Measurements from ENCODE around the gene RIPOR3.
"Not testable (repeated sequence)": the region's sequence is repeated elsewhere in the genome, so short reads cannot be mapped to it uniquely, and the experiment has no call there.

Gene RIPOR3

DNA sequence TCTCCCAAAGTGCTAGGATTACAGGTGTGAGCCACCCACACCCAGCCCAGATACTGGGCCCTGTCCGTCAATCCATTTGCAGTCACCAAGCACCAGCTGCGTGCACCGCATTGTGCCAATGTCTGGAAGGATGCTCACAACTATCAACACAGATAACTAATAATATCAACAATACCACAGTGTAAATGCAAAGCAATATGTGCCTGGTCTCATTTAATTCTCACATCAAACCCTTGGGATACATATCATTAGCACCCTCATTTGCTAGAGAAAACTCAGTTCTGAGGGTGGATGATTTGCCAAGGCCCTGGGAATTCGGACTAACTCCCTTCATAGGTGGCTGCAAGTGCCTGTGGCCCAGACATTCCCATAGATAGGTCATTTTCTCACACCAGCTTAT is 14.5 kb downstream of the RIPOR3 start:
- no peak for DNase-seq

DNA sequence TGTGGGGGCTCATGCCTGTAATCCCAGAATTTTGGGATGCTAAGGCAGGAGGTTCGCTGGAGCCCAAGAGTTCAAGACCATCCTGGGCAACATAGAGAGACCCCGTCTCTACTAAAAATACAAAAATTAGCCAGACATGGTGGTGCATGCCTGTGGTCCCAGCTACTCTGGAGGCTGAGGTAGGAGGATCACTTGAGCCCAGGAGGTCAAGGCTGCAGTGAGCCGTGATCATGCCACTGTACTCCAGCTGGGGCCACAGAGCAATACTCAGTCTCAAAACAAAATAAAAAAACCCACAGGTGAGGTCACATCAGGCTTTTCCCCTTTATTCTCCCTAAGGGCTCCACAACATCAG is 15.0 kb downstream of the RIPOR3 start:
- DNase-seq = not testable (repeated sequence)

DNA sequence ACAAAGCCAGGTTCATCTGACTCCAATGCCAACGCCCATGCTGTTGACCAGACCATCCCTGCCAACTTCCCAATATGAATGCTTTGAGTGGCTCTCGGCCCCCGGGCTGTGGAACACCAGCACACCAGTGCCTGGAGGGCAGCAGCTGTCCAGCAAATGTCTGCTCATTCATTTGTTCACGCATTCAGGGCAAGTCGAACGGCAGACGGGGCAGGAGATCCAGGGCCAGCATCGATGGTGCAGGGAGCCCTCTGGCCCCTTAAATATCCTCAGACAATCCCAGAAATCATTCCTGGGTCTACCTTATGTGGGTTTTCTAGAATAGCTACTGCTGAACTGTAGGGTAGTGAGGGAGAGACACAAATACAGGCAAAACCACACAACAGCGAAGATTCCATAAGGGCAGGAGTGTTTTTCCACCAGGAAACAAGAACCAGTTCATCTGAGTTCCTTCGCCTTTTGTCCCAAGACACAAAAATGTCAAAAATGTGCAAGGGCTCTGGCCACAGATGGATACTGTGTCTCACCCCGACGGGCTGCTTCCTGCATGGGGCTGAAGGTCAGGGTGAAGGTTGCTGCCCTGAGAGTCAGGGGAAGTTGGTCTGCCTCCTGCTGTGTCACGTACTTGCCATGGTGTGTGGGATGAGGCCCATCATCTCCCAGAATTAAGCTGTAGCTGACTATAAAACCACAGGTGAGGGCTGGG is 15.5 kb downstream of the RIPOR3 start:
- no peak for DNase-seq

GRCh38 chr20:50674138-50674825 is 17.1 kb downstream of the RIPOR3 start:
- no peak for DNase-seq

DNA sequence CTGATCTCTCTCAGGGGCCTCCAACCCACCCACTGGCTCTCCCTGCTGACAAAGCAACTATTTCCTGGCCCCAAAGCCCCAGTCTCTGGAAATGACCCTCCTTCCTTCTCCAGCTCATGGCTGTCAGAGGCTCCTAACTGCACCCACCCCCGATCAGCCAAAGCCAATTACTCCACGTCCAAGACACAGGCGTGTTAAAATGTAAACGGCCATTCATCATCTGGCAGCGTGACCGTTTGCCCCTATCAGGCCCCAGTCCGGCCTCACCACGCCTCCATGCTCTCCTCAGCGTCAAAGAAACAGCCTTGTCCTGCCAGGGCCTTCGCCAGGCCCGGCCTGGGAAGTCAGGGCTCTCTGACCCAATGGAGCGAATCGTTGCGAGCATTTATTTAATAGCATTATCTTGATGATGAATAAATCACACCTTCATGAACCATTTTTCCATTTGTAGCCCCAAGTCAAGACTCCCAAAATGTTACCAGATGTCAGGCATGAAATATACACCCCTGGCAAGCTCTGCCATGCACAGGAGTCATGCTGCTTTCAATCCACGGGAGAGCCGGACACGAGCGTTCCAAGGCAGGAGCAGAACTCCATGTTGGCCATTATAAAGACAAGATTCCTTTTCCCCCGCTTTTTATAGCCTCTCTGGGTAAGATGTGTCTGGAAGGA is 17.7 kb downstream of the RIPOR3 start:
- DNase-seq = no peak

DNA sequence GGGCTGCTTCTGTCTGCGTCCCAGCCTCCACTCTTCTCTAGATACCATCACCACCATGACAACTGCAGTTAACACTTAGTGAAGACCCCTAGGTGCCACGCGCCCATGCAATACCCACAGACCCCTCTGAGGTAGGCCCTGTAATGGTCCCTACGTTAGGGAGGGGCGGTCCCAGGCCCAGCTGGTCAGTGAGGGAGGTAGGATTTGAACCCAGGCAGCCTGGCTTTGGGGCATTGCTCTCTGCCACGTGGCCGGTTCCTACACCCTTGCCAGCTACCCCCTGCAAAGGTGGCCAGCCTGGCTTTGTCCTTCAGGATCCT is 18.2 kb downstream of the RIPOR3 start:
- no peak for DNase-seq

DNA sequence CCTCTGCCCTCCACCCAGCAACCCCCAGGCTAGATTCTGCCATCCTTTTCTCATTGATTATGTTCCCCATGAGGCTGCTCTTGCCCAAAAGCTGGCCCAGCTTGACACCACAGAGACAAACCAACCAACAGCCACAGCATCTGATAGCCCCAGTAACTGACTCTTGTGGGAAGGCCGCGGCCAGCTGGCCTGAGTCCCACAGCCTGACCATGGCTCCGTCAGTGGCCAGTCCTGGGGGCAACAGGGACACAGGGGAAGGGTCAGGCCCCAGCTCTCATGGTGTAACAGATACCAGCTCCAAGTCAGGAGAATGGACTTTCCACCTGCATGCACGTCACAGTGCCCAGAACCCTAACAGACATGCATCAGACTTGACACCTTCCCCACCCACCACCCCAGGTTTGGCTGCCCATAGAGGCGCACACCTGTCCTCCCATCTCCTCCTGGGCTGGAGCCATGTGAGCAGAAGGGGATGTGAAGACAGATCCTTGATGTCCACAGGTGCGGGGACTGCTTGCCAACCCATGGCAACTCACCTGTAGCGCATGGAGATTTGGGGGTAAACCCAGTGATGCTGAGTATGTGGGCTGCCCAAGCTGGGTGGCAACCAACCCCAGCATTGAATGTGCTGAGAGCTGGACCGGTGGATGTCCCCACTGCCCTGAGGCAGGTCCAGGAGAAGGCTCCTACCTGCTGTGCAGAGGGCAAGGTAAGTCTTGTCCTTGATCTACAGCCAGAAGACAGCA is 18.8 kb downstream of the RIPOR3 start:
- no peak for DNase-seq

DNA sequence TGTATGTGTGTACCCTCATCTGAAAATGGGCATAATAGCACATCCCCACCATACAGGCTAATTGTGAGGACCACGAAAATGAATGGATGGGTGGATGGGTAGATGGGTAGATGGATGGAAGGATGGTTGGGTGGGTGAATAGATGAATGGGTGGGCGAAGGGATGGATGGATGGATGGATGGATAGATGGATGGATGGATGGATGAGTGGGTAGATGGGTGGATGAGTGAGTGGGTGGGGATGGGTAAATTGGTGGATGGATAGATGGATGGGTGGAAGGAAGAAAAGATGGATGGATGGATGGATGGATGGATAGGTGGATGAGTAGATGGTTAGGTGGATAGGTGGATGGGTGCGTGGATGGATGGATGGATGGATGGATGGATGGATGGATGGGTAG is 19.7 kb downstream of the RIPOR3 start:
- DNase-seq = no peak

DNA sequence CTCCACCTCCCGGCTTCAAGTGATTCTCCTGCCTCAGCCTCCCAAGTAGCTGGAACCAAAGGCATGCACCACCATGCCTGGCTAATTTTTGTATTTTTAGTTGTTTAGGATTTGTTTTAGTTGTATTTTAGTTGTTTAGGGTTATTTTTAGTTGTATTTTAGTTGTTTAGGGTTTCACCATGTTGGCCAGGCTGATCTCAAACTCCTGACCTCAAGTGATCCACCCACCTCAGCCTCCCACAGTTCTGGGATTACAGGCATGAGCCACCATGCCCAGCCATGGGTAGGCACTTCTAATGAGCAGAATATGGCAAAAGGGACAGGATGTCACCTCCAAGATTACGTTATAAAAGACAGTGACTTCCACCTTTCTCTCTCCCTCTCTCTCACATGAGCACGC is 20.3 kb downstream of the RIPOR3 start:
- not testable (repeated sequence) for DNase-seq

DNA sequence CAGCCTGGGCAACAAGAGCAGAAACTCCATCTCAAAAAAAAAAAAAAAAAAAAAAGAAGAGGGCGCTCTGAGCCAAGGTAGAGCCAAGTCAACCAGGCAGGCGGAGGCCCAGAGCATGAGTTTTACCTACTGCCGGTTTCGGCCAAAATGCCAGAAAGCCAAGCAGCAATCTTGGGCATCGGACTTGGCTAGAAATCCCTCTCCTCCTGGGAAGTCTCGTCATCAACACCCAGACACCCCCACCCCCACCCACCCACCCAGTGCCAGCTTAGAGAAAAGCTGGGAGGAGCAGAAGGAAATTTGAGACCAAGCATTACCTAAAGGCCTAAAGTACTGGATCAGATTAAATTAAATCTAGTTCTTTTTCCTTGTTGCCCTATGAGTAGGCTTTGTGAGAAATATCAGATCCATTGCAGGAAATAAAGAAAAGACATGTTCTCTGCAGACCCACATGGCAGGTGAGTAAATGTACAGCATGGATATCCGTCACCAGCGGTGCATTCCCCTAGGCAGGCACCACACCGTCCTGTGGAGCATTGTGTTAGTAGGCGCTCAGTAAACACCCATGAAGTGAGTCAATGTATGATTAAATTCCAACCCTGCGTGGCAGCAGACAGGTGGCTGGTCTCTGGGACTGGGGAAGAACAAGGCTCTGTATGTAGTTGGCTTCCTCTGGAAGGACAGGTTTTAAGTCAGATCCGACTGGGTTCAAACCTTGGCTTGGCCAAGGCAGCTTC is 21.0 kb downstream of the RIPOR3 start:
- DNase-seq = no peak

- DNase-seq = no peak
These were observed 22.5 kb downstream of the RIPOR3 start for GRCh38 chr20:50668798-50669197.

DNA sequence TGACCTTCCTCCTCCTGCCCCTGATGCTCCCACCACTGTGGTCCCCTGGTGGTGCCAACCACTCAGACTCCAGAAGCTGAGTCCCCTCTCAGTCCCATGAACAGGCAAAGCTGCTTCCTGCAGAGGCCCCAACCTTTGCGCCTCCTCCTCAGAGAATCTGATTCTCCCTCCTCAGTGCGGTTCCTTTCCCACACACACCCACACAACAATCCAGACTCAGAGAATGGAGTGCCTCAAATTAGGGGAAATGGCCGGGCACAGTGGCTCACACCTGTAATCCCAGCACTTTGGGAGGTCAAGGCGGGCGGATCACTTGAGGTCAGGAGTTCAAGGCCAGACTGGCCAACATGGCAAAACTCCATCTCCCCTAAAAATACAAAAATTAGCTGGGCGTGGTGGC is 23.0 kb downstream of the RIPOR3 start:
- no peak for DNase-seq

GRCh38 chr20:50666709-50667298 is 24.5 kb downstream of the RIPOR3 start:
- DNase-seq = no peak

DNA sequence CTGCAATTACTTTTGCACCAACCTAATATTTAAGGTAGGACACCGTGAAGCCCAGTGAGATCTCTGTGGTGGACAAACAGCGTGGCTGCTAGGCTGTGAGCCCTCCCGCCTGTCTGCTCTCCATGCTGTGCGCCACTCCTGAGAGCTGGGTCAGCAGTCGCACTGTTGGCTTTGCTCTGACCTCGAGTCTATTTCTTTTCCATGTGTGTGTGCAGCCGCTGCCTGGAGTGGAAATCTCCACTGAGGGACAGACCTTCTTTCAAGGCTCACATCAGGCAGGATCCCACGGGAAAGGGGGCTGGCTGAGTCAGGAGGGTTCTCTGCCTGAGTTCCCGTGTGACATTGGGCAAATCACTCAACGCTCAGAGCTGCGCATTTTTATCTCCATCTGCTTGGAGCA is 27.1 kb downstream of the RIPOR3 start:
- DNase-seq = no peak

DNA sequence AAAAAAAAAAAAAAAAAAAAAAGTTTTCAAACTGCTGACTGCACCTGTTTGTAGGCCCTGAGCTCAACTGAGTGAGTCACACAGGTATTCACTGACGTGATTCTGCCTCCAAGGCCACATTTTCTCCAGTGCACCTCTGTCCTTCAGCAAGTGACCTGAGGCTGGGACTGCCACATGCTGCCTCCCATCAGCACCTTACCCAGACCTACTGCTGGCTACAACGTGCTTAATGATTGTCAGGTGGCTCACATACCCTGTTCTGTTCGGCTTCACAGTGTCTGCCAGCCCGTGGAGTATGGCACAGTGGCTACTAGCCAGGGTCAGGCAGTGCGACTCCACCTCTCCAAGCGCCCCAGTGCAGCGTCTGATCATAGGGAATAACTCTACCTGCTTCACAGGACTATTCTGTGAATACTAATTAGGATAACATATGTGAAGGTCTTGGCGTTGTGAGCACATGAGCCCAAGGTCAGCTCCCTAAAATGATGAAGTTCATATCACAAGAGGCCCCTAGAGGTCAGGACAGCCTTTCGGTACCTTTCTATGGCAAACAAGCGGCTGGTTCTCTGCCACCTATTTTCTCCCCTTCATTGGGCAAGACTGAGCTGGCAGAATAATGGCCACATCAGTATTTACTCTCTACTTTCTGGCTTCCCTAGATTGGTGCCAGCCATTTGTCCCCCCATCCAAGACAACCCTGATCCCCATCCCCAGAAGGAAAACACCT is 28.1 kb downstream of the RIPOR3 start:
- DNase-seq = no peak

GRCh38 chr20:50659975-50660670 is 31.2 kb downstream of the RIPOR3 start:
- no peak for DNase-seq

GRCh38 chr20:50658804-50659380 is 32.5 kb downstream of the RIPOR3 start:
- no peak for DNase-seq

GRCh38 chr20:50655311-50655880 is 35.9 kb downstream of the RIPOR3 start:
- no peak for DNase-seq

- no peak for DNase-seq
These were observed 36.4 kb downstream of the RIPOR3 start for GRCh38 chr20:50654904-50655303.

DNA sequence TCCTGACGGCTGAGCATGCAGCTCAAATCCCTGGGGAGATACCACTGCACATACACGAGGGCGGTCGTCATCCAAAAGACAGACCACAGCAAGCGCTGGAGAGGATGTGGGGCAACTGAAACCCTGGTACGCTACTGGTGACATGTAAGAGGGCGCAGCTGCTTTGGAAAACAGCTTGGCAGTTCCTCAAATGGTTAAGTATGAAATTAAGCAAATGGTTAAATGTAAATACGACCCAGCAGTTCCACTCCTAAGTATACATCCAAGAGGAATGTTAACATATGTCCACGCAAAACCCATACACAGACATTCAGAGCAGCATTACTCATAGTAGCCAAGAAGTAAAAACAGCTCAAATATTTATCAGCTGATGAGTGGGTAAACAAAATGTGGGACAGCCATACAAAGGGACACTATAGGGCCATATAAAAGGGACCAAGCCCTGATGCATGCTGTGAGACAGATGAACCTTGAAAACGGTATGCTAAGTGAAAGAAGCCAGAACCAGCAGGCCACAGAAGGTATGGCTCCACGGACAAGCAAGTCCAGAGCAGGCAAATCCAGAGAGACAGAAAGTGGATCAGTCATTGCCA is 38.5 kb downstream of the RIPOR3 start:
- DNase-seq = no peak

All from SIG-M5 (cell line).